Aortic smooth muscle cell (primary cell): ENCODE results near the gene DHRS4. TPM values are rescaled to one million over a fixed set of nuclear protein-coding genes. Genes with fewer than 3 reads are reported as not detected.

ENCODE experiments used
- total RNA-seq: library from RNA; depleted of rRNA; stranded (reverse); fragments of >200 nt; gene quantifications from 2 replicates; pipeline ENCODE4 v1.2.3, GENCODE V29; 2014

The DHRS4 gene
- total RNA-seq: 37.0 and 52.1 TPM in 2 replicates

GRCh38 chr14:23953464-23954278, at the start of gene DHRS4:
DHRS4 (plus strand) TSS chr14:23953770; CDS start chr14:23953789, 19 bp downstream.

GRCh38 chr14:23988607-23989363, 35.2 kb downstream of the DHRS4 start, which contains the start of gene DHRS4L2:
DHRS4L2 (plus strand) TSS chr14:23988929; CDS start chr14:23988948, 19 bp downstream.

Other genes starting within 250 kb of the DHRS4 start
- 9.2 and 18.4 TPM in 2 replicates for gene DHRS4L2, start 35.2 kb downstream of the DHRS4 start, total RNA-seq
- under 0.01 TPM in 1 of 2 replicates, not detected in the other for gene CARMIL3, start 98.2 kb downstream of the DHRS4 start, total RNA-seq
- not detected in 2 replicates for gene CPNE6, start 117.8 kb downstream of the DHRS4 start, total RNA-seq
- gene PCK2, start 140.5 kb downstream of the DHRS4 start, total RNA-seq: 8.6 and 10.2 TPM in 2 replicates
- gene DCAF11, start 161.0 kb downstream of the DHRS4 start, total RNA-seq: 63.2 and 68.4 TPM in 2 replicates
- 0.75 and 0.79 TPM in 2 replicates for gene NRL, start 161.2 kb downstream of the DHRS4 start, total RNA-seq
- gene FITM1, start 176.9 kb downstream of the DHRS4 start, total RNA-seq: 0.13 and 0.19 TPM in 2 replicates
- 97.5 and 122 TPM in 2 replicates for gene PSME1, start 182.4 kb downstream of the DHRS4 start, total RNA-seq
- gene EMC9, start 187.8 kb downstream of the DHRS4 start, total RNA-seq: 19.2 and 29.5 TPM in 2 replicates
- gene PSME2, start 192.8 kb downstream of the DHRS4 start, total RNA-seq: 114 and 116 TPM in 2 replicates
- 31.8 and 33.7 TPM in 2 replicates for gene RNF31, start 193.7 kb downstream of the DHRS4 start, total RNA-seq
- gene IRF9, start 207.5 kb downstream of the DHRS4 start, total RNA-seq: 102 and 108 TPM in 2 replicates
- 0.66 and 1.4 TPM in 2 replicates for gene REC8, start 218.3 kb downstream of the DHRS4 start, total RNA-seq
- gene IPO4, start 235.0 kb downstream of the DHRS4 start, total RNA-seq: 32.3 and 46.9 TPM in 2 replicates
- 52.8 and 58.4 TPM in 2 replicates for gene TM9SF1, start 241.7 kb downstream of the DHRS4 start, total RNA-seq